Renal pelvis (tissue), 4 donors: ENCODE results near the gene SLCO3A1. TPM values are rescaled to one million over a fixed set of nuclear protein-coding genes. Genes with fewer than 3 reads are reported as not detected.
"Not testable (repeated sequence)": the region's sequence is repeated elsewhere in the genome, so short reads cannot be mapped to it uniquely, and the experiment has no call there.

Experiments
- DNase-seq: peaks from one replicate; pipeline ENCODE4 v3.0.0-alpha.2; 2013
- polyA plus RNA-seq, 3 donors: library from polyadenylated mRNA; unstranded; fragments of 120-200 nt; gene quantifications; one replicate each; pipeline ENCODE4 v1.2.1, GENCODE V29; 2013; ENCODE audit not compliant: insufficient read length in 3 of 3

The SLCO3A1 gene
- polyA plus RNA-seq, 3 donors = 11.8 to 12.9 (median 12.2) TPM

GRCh38 chr15:92033314-92033713 lies 179.8 kb downstream of the SLCO3A1 start:
- DNase-seq = no peak

GRCh38 chr15:92033723-92034122 lies 180.2 kb downstream of the SLCO3A1 start:
- no peak for DNase-seq

- no peak for DNase-seq
Observed at GRCh38 chr15:92034227-92034626, 180.7 kb downstream of the SLCO3A1 start.

- no peak for DNase-seq
Observed at GRCh38 chr15:92035551-92035950, 182.0 kb downstream of the SLCO3A1 start.

GRCh38 chr15:92035961-92036360 lies 182.5 kb downstream of the SLCO3A1 start:
- DNase-seq = no peak

- DNase-seq = no peak
Observed at GRCh38 chr15:92037491-92037890, 184.0 kb downstream of the SLCO3A1 start.

GRCh38 chr15:92040350-92040749 lies 186.8 kb downstream of the SLCO3A1 start:
- no peak for DNase-seq

GRCh38 chr15:92041371-92041770 lies 187.9 kb downstream of the SLCO3A1 start:
- no peak for DNase-seq

GRCh38 chr15:92043283-92043682 lies 189.8 kb downstream of the SLCO3A1 start:
- DNase-seq = no peak

- DNase-seq = no peak
Observed at GRCh38 chr15:92044203-92044909, 190.8 kb downstream of the SLCO3A1 start.

- DNase-seq = no peak
Observed at GRCh38 chr15:92047900-92048299, 194.4 kb downstream of the SLCO3A1 start.

GRCh38 chr15:92048739-92049138 lies 195.2 kb downstream of the SLCO3A1 start:
- no peak for DNase-seq

GRCh38 chr15:92049290-92049989 lies 195.9 kb downstream of the SLCO3A1 start:
- peak; percentile 38 for DNase-seq

- DNase-seq = no peak
Observed at GRCh38 chr15:92050220-92050898, 196.9 kb downstream of the SLCO3A1 start.

GRCh38 chr15:92051716-92052115 lies 198.2 kb downstream of the SLCO3A1 start:
- DNase-seq = no peak

- no peak for DNase-seq
Observed at GRCh38 chr15:92053753-92054316, 200.3 kb downstream of the SLCO3A1 start.

GRCh38 chr15:92056875-92057274 lies 203.4 kb downstream of the SLCO3A1 start:
- DNase-seq = no peak

GRCh38 chr15:92059036-92059970 lies 205.8 kb downstream of the SLCO3A1 start:
- DNase-seq = no peak

GRCh38 chr15:92059971-92060311 lies 206.4 kb downstream of the SLCO3A1 start:
- DNase-seq = not testable (repeated sequence)

GRCh38 chr15:92061511-92062195 lies 208.1 kb downstream of the SLCO3A1 start:
- DNase-seq = no peak

- DNase-seq = no peak
Observed at GRCh38 chr15:92062505-92062904, 209.0 kb downstream of the SLCO3A1 start.
